ENCODE measurements around the gene DAPL1.
"Not testable (repeated sequence)": the region's sequence is repeated elsewhere in the genome, so short reads cannot be mapped to it uniquely, and the experiment has no call there.

GRCh38 chr2:158847526-158847925 lies 52.4 kb downstream of the DAPL1 start:
- TF ChIP-seq POLR2A, CTCF, EP300 (IDR thresholded peaks at IDR 0.05): not testable (repeated sequence)
